UCSD-AML1 (cell line): ENCODE results near the gene PSMA7.

ENCODE experiments used
- DNase-seq: peaks from one replicate; lab custom pipeline; 2025; ENCODE audit not compliant: unreplicated experiment; lab: John Stamatoyannopoulos, UW

PSMA7 gene

GRCh38 chr20:62172666-62173065 lies 29.5 kb upstream of the PSMA7 start:
- DNase-seq, result no peak

GRCh38 chr20:62171245-62171644 lies 28.1 kb upstream of the PSMA7 start:
- DNase-seq, result no peak

DNA sequence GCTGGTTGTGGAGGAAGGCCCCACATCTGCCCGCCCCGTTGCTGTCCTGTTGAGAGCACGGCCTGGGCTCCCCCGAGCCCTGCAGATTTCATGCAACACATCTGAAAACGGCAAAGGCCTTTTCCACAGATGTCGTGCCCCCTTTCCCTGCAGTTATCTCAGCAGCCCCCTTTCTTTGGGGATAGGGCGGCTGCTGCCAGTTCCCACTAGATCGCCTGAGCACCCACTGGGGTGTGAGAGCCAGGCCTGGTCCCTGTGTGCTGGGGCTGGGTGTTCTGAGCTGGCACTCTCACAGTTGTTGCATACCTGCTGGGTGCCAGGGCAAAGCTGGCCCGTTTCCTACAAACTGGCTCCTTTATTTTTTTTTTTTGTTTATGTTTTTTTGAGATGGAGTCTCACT lies 27.3 kb upstream of the PSMA7 start:
- DNase-seq, result no peak

- no peak for DNase-seq
Observed at GRCh38 chr20:62168890-62169435, 25.8 kb upstream of the PSMA7 start.

GRCh38 chr20:62168061-62168460 lies 24.9 kb upstream of the PSMA7 start:
- DNase-seq, result no peak

DNA sequence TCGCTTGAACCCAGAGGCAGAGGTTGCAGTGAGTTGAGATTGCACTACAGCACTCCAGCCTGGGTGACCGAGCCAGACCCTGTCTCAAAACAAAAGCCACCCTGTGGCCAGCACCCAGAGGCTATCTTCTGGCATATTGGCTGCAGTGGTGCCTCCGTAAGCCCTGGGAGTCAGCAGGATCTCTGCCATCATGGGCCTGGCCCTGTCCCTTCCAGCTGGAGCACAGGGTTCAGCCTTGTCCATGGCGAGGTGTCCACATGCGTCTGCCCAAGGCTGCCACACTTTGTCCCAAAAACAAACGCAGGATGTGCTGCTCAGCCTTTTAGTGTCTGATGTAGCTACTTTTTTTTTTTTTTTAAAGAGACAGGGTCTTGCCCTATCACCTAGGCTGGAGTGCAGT lies 24.3 kb upstream of the PSMA7 start:
- no peak for DNase-seq

GRCh38 chr20:62165762-62166399 lies 22.7 kb upstream of the PSMA7 start:
- no peak for DNase-seq

DNA sequence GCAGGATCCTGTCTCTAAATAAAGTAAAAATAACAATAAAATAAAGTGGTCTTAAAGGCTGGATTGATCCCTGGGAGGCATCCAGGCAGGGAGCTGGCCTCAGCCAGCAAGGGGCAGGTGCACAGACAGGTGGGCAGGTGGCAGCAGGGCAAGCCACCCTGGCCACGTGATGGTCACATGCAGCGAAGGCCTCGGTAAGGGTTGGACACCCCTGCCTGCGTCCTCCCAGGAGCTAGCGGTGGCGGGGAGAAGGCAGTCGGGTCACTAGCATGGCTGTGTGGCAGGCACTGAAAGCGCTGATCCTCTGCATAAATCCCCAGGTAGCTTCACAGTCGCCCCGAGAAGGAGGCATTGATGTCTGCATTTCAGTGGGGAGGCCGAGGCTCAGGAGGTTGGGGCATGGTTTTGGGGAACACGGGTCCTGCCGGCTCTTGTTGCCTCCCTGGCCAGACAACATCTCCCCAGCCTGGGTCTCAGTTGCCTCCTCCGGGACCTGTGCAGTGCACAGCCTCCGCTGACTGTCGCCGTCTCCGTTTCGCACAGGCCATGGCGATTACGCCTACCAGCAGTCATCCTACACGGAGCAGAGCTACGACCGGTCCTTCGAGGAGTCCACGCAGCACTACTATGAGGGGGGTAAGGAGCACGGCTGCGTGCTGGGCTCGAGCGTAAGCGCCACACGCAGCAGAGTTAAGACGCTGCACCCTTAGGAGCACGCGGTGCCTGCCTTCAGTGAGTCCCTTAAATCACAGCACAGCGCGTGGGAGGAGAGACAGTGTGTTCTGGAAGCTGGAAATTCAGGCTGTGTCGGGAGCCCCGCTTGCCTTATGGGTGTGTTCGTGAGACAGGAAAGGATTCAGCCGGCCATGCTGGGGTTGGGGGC lies 21.9 kb upstream of the PSMA7 start:
- DNase-seq, result no peak

- DNase-seq, result no peak
Observed at GRCh38 chr20:62163986-62164762, 21.0 kb upstream of the PSMA7 start.

DNA sequence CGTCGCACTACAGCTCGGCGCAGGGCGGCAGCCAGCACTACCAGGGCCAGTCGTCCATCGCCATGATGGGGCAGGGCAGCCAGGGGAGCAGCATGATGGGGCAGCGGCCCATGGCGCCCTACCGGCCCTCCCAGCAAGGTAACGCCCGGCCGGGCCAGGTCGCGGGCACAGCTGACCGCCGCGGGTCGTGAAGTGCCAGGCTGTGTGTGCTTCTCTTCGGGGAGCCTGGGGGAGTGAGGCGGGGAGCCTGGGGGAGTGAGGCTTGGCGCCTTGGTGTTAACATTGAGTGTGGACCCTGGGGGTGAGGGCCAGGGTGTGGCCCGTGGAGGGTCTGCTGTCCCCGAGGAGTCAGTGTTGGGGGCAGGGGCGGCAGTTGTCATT lies 20.3 kb upstream of the PSMA7 start:
- no peak for DNase-seq

DNA sequence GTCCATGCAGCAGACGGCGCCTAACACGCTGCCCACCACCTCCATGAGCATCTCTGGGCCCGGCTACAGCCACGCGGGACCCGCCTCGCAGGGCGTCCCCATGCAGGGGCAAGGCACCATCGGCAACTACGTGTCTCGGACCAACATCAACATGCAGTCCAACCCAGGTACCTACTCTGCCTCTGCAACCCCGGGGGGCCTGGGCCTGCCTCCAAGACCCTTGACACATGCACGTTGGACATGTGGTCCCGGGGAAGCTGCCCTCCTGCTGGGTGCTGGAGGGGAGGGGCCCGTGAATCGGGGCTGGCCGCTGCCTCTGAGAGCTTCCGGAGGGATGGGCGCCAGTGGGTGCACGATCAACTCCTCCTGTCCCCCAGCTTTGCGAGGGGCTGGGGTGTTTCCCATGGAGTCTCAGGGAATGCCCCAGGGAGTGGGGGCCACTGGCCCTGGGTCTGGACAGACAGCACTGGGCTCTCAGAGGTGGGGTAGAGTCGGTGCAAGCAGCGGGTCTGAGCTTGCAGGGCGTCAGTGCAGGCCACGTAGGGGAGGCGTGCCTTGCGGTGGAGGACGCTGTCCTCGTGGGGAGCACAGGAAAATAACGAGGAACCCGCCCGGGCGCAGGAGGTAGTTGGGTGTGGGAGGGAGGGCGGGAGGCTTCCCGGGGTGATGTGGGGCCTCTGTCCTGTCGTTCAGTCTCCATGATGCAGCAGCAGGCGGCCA lies 19.7 kb upstream of the PSMA7 start:
- no peak for DNase-seq

DNA sequence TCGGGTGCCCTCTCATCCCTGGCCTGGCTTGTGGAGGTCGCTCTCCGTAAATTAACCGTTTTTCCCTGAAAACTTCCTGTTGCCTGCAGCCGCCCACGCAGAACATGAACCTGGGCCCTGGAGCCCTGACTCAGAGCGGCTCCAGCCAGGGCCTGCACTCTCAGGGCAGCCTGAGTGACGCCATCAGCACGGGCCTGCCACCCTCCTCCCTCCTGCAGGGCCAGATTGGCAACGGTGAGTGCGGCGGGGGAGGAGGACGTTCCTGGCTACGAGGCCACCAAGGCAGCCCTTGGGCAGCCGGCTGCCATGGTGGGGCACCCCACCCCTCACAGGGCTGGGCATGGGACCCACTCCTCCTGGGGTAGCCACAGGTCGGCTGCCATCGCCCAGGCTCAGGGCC lies 18.2 kb upstream of the PSMA7 start:
- no peak for DNase-seq

DNA sequence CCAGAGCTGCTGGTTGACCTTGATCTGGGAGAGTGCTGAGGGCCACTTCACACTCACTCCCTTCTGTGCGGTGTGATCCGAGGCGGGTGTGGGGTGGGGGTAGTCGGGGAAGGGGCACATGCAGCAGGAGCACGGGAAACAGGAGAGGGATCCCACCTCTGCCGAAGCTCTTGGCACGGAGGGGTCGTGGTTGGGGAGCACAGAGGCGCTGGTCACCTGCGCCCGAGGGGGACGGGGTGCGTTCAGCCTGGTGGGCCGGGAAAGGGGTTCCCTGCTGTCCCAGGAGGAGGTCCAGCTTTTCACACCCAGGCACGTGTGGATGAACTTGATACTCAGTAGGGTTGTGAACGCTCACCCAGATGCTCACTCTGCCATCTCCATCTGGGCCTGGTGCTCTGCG lies 17.7 kb upstream of the PSMA7 start:
- no peak for DNase-seq

- no peak for DNase-seq
Observed at GRCh38 chr20:62160253-62160652, 17.1 kb upstream of the PSMA7 start.

- no peak for DNase-seq
Observed at GRCh38 chr20:62159839-62160238, 16.6 kb upstream of the PSMA7 start.

GRCh38 chr20:62159052-62159451 lies 15.9 kb upstream of the PSMA7 start:
- DNase-seq, result no peak

GRCh38 chr20:62158541-62158940 lies 15.3 kb upstream of the PSMA7 start:
- DNase-seq, result no peak

GRCh38 chr20:62158088-62158400 lies 14.8 kb upstream of the PSMA7 start:
- DNase-seq, result no peak

GRCh38 chr20:62157387-62158087 lies 14.3 kb upstream of the PSMA7 start:
- DNase-seq, result no peak

DNA sequence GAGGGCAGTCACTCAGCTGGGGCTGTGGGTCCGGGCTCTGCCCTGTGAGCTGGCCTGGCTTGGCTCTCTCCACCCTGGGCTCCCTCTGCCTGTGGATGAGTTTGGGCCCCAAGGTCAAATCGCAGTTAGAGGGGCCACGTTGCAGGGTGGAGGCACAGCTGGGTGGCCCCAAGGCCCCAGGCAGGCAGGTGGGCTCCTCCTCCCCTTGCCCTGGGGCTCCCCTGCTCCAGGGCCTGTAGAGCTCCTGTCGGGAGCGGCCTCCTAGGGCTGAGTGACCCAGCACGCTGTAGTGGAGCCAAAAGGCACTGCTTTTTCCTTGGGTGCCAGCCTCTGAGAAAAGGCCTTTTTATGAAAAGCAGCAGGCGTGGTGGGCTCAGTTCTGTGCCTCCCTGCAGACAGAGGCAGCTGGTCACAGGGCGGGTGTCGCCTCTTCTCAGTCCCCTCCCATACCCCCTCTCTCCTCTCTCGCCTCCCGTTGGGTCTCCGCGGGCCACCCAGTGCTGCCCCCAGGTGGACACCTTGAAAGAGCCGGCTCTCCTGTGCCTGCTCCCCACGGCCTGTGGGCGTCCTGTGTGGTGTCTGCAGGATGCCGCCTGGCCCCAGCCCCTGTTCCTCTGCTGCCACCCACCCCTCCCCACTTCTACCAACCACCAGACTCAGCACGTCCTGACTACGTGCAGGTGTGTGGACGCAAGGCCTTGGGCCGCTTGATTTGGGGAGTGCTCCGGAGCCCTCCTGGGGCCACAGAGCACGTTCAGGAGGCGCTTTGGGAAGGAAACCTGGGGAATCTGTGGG lies 13.6 kb upstream of the PSMA7 start:
- DNase-seq, result peak; percentile 68
